Dermis microvascular lymphatic vessel endothelial cell (primary cell): ENCODE measurements around the gene WWTR1. TPM values are rescaled to one million over a fixed set of nuclear protein-coding genes. Genes with fewer than 3 reads are reported as not detected.

ENCODE experiments used
- DNase-seq, 2 donors: peaks; one replicate each; pipeline versions ENCODE4 v3.0.0 to v3.0.0-alpha.2; 2010; ENCODE audit warnings: low read depth in 2 of 2
- total RNA-seq: library from RNA; depleted of rRNA; stranded (reverse); fragments of >200 nt; gene quantifications from 2 replicates; pipeline ENCODE4 v1.2.1, GENCODE V29; 2014

Gene WWTR1
- total RNA-seq, 1 donor from 2014 or later, result 94.6 TPM

- DNase-seq, result peak in 1 of 2 donors; percentile 61
Measured at GRCh38 chr3:149535333-149535685, 122.5 kb downstream of the WWTR1 start.

- no peak for DNase-seq
Measured at GRCh38 chr3:149534671-149535332, 123.0 kb downstream of the WWTR1 start.

- DNase-seq, result no peak
Measured at GRCh38 chr3:149534082-149534481, 123.7 kb downstream of the WWTR1 start.

GRCh38 chr3:149532489-149533180 lies 125.2 kb downstream of the WWTR1 start:
- DNase-seq, result peak in 1 of 2 donors; percentile 58

- no peak for DNase-seq
Measured at GRCh38 chr3:149529099-149529498, 128.7 kb downstream of the WWTR1 start.

GRCh38 chr3:149528340-149528650 lies 129.5 kb downstream of the WWTR1 start:
- peak in 1 of 2 donors; percentile 64 for DNase-seq

GRCh38 chr3:149527531-149528339 lies 130.1 kb downstream of the WWTR1 start:
- peak; percentile 72 to 90 for DNase-seq

GRCh38 chr3:149523512-149524299 lies 134.1 kb downstream of the WWTR1 start:
- no peak for DNase-seq

- DNase-seq, result no peak
Measured at GRCh38 chr3:149519912-149520311, 137.9 kb downstream of the WWTR1 start.

- no peak for DNase-seq
Measured at GRCh38 chr3:149516920-149517319, 140.9 kb downstream of the WWTR1 start.

GRCh38 chr3:149515249-149515648 lies 142.6 kb downstream of the WWTR1 start:
- no peak for DNase-seq

GRCh38 chr3:149514471-149514870 lies 143.4 kb downstream of the WWTR1 start:
- DNase-seq, result no peak

- DNase-seq, result peak; percentile 66 to 81
Measured at GRCh38 chr3:149512073-149512782, 145.6 kb downstream of the WWTR1 start.

GRCh38 chr3:149511040-149511626 lies 146.7 kb downstream of the WWTR1 start:
- DNase-seq, result no peak

- DNase-seq, result no peak
Measured at GRCh38 chr3:149510480-149510879, 147.3 kb downstream of the WWTR1 start.

GRCh38 chr3:149509526-149509925 lies 148.3 kb downstream of the WWTR1 start:
- no peak for DNase-seq

- DNase-seq, result peak in 1 of 2 donors; percentile 60
Measured at GRCh38 chr3:149507491-149508324, 150.1 kb downstream of the WWTR1 start.

GRCh38 chr3:149506965-149507364 lies 150.9 kb downstream of the WWTR1 start:
- peak in 1 of 2 donors; percentile 48 for DNase-seq

- DNase-seq, result peak in 1 of 2 donors; percentile 83
Measured at GRCh38 chr3:149506540-149506939, 151.3 kb downstream of the WWTR1 start.

- DNase-seq, result no peak
Measured at GRCh38 chr3:149502438-149502837, 155.4 kb downstream of the WWTR1 start.
